GM12801 (cell line): ENCODE measurements around the gene SLAIN2.

Source experiments
- TF ChIP-seq, protein P1 (sequence below): IDR thresholded peaks from one replicate; pipeline ENCODE4 v1.5.1; 2011; ENCODE audit warnings: control low read depth; ENCODE audit not compliant: insufficient read length; ENCODE audit errors: extremely low read depth

The SLAIN2 gene

DNA sequence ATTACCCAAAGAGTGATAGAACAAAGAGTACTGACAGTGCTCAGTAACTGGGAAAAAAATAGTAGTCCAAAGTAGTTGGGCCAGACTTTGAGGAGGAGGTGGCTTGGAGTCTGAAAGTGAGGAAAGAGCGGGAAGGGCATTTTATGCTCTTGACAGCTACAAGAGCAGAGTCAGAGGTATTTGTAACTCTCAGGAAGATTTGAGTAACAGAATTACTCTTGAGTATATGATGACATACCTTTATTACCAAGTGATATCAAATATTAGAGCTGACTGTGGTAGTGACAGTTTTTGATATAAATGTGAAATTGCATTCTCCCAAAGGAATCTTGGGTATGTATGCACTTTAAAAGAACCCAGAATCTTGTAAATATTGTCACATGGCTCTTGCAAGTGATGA, 2.2 kb downstream of the SLAIN2 start:
- TF ChIP-seq, protein P1, sequence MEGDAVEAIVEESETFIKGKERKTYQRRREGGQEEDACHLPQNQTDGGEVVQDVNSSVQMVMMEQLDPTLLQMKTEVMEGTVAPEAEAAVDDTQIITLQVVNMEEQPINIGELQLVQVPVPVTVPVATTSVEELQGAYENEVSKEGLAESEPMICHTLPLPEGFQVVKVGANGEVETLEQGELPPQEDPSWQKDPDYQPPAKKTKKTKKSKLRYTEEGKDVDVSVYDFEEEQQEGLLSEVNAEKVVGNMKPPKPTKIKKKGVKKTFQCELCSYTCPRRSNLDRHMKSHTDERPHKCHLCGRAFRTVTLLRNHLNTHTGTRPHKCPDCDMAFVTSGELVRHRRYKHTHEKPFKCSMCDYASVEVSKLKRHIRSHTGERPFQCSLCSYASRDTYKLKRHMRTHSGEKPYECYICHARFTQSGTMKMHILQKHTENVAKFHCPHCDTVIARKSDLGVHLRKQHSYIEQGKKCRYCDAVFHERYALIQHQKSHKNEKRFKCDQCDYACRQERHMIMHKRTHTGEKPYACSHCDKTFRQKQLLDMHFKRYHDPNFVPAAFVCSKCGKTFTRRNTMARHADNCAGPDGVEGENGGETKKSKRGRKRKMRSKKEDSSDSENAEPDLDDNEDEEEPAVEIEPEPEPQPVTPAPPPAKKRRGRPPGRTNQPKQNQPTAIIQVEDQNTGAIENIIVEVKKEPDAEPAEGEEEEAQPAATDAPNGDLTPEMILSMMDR: no peak

DNA sequence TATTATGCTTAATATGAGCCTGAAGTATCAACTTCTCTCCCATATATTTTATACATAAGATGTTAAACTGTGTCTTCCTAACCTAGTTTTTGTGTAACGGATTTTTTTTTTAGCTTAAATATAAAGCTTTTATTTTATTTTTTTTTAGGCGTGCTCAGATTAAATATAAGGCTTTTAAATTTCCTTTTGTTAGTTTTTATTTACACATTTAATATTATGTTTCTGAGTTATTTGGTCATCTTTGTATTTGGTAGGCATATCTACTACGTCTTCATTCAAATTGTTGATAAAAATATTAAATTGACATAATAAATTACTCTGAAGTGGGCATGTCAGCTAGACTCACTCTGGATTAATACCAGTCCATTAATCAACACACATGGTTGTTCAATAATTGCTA, 4.2 kb downstream of the SLAIN2 start:
- TF ChIP-seq, protein P1: no peak

DNA sequence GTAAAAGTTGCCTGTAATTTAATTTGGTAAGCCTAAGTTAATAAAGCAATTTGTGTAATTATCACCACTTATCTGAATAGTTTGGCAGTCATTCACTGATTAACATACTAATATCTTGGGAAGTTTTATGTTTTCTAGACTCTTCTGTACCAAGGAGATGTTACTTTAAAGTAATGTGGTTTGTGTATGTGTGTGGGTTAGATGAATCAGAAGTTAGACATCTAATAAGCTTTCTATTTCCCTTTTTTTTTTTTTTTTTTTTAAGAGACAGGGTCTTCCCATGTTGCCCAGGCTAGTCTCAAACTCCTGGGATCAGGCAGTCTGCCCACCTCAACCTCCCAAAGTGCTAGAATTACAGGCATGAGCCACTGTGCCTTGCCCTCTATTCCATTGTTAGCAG, 5.3 kb downstream of the SLAIN2 start:
- TF ChIP-seq, protein P1: no peak

DNA sequence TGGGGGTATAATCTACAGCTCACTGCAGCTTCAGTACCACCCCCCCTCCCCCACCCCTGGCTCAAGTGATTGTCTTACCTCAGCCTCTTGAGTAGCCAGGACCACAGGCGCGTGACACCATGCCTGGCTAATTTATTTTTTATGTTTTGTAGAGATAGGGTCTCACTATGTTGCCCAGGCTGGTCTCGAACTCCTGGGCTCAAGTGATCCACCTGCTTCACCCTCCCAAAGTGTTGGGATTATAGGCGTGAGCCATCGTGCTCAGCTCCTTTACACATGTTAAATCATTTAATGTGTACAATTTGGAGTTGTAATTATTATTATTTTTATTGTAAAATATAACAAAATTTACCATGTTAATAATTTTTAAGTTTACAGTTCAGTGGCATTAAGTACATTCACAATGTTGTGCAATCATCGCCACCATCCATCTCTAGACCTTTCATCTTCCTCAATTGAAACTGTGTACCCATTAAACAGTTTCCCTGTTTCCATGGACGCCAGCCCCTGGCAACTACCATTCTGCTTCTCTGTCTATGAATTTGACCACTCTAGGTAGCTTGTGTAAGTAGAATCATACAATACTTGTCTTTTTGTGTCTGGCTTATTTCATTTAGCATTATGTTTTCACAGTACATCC, 6.1 kb downstream of the SLAIN2 start:
- TF ChIP-seq, protein P1: no peak

DNA sequence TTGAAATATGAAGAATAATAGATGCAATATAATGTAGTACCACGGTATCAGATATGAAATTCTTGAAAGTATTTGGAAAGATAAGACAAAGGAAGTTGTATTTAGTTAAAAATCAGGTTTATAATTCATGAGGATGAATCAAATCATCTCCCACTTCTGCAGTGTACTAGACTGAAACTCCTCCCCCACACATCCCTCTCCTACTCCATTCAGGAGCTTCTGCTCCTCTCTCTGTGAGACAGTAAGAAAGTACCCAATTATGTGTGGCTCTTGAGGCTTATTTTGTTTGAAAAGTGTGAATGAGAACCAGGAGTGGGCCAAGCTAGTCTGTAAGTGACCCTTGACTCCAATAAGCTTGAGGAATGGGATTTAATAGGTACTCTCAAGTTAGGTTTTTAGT, 9.5 kb downstream of the SLAIN2 start:
- TF ChIP-seq, protein P1: no peak

DNA sequence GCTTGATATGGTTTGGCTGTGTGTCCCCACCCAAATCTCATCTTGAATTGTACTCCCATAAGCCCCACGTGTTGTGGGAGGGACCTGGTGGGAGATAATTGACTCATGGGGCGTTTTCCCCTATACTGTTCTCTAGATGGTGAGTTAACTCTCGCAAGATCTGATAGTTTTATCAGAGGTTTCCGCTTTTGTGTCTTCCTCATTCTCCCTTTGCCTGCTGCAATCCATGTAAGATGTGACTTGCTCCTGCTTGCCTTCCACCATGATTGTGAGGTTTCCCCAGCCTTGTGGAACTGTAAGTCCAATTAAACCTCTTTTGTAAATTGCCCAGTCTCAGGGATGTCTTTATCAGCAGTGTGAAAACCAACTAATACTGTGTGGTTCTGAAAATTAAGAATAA, 11.5 kb downstream of the SLAIN2 start:
- TF ChIP-seq, protein P1: no peak

DNA sequence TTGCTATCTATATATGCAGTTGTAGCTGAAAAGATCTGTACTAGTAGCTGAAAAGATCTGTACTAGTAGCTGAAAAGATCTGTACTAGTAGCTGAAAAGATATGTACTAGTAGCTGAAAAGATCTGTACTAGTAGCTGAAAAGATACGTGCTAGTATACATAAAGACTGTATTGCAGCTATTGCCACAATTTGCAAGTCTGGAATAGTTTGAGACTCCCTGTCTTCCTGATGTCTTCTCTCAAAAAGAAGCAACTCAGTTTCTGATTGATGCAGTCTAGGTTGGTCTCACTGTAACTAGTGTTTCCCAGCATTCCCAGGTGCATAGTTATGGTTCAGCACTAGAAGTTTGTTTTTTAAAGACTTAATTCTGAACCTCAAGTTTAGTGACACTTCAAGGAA, 15.0 kb downstream of the SLAIN2 start:
- TF ChIP-seq, protein P1: no peak
